Brain microvascular endothelial cell (primary cell): Measurements from ENCODE around the gene TMED8.
A peak's percentile ranks its signal among the peaks of the same experiment; 100 is the strongest.

Experiments used
- DNase-seq: peaks from one replicate; pipeline ENCODE4 v3.0.0-alpha.2; 2020
- H3K27ac ChIP-seq: fragments of 250-450 bp; sonication (Bioruptor Pico); 2 replicates; pipeline ENCODE4 v1.5.1; 2020; ENCODE audit warnings: mild to moderate bottlenecking, moderate library complexity
- H3K27me3 ChIP-seq: fragments of 250-450 bp; sonication (Bioruptor Pico); replicated peaks from 2 replicates; pipeline ENCODE4 v1.5.1; 2020; ENCODE audit warnings: mild to moderate bottlenecking
- H3K36me3 ChIP-seq: fragments of 250-450 bp; sonication (Bioruptor Pico); replicated peaks from 2 replicates; pipeline ENCODE4 v1.5.1; 2020; ENCODE audit warnings: mild to moderate bottlenecking
- H3K4me3 ChIP-seq: 2 replicates; pipeline ENCODE4 v1.5.1; 2011; ENCODE audit warnings: low read depth, mild to moderate bottlenecking, control low read depth, low read length, moderate library complexity
- CTCF ChIP-seq: IDR thresholded peaks from 2 replicates; pipeline ENCODE4 v1.5.1; 2011; ENCODE audit warnings: low read depth, mild to moderate bottlenecking, moderate library complexity, low read length, control low read depth, inconsistent platforms; ENCODE audit errors: missing control alignments
- in situ Hi-C: cut with HindIII; loops from 2 replicates; pipeline ENCODE4 v1.10.0; 2017; ENCODE audit warnings: low sequenced_read_pairs, low pct_ligation_motif_present

TMED8 gene, protein sequence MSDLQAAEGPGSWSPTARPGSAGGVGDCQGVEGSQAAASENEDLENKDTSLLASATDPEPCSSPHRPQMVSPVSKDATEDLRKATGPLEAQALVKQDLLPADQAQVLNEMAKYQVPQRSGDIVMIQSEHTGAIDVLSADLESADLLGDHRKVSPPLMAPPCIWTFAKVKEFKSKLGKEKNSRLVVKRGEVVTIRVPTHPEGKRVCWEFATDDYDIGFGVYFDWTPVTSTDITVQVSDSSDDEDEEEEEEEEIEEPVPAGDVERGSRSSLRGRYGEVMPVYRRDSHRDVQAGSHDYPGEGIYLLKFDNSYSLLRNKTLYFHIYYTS

DNA sequence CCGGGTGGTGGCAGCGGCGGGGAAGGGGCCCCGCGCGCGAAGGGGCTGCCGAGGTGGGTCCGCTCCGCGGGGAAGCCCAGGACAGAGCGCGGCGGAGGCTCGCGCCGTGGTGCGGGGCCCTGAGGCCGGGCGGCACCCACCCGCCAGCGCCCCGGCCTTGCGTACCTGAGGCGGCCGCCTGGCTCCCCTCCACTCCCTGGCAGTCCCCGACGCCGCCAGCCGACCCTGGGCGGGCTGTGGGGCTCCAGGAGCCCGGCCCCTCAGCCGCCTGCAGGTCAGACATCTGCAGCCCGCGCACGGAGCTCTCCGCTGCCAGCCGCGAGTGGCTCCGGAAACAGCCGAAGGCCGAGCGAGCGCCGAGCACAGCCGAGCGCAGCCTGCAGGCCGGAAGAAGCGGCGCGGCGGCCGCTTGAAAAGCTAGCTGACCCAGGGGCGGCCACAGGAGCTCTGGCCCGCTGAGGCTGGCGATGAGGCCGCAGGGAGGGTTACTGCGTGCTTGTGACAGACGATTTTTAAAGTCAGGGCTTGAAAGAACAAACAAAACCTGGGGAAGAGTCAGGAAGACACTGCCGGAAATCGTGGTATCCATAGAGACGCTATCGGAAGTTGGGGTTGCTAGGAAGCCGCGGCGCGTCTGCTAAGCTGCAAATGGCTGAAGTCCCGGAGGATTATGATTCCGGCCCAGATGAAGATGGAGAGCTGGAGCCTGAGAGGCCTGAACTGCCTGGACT, at the start of gene TMED8, which contains the start of gene SAMD15:
TMED8 (minus strand) TSS at position 324 of the 731 bp plus-strand sequence; CDS start at position 283, 41 bp downstream.
SAMD15 (plus strand) TSS at position 609 of the 731 bp plus-strand sequence; CDS start at position 649, 40 bp downstream.
- H3K4me3 ChIP-seq = peak within 1 kb of the TSS; percentile 89
- in situ Hi-C loops = no loop called here
- peak within 1 kb of the TSS; percentile 73 for H3K27ac ChIP-seq
- peak; percentile 82 for DNase-seq
- H3K36me3 ChIP-seq = no peaks in the 10 kb centered on the region
- H3K27me3 ChIP-seq = no peaks in the 10 kb centered on the region
- TF ChIP-seq CTCF = peak; percentile 6

DNA sequence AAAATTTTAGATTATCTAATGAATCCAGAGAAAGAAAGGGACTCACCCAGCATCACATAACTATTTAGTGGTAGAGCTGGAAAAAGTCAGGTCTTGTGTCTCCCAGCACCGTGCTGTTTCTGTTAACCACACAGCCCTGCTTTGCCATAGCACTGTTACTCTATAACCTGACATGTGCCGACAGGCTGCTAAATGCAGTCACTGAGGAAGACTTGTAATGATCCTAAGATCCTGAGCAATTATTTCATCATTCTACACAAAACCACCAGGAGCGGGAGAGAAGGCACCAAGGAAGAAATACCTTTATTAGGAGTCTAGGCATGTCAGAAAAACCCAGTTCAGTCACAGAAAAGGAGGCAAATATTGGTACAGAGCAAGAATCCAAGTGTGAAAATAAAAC, 49.5 kb upstream of the TMED8 start:
- Histone ChIP-seq H3K4me3 (no peak overlapping the region), H3K36me3 (peaks cover 57% of the 10 kb centered on the region), H3K27me3 (no peaks in the 10 kb centered on the region), H3K27ac (no peak overlapping the region)
- TF ChIP-seq CTCF = no peak
- DNase-seq = no peak
- in situ Hi-C loops = no loop called here

DNA sequence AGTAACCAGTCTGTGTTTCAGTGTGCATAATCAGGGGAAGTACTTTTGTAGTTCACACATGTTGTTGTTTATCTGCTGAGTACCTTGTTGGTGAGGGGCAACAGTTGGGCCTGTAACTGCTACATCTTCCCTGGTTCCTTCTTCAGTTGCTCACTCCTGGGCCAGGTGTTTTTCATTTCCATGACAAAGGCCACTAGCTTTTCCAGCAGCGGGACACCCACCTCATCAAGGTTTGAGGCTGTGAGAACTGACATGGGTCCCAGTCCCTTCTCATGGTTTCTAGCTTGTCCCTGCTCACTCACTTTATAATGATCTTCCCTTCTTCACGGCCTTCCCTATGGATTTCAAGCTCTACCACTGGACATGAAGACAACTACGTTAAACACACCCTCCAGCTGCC, 48.0 kb upstream of the TMED8 start:
- DNase-seq = no peak
- no peaks in the 10 kb centered on the region for H3K27me3 ChIP-seq
- in situ Hi-C loops = no loop called here
- peaks cover 52% of the 10 kb centered on the region for H3K36me3 ChIP-seq
- H3K27ac ChIP-seq = no peak overlapping the region
- H3K4me3 ChIP-seq = no peak overlapping the region
- TF ChIP-seq CTCF = no peak

- in situ Hi-C loops = no loop called here
- H3K27me3 ChIP-seq = no peaks in the 10 kb centered on the region
- H3K4me3 ChIP-seq = no peak within 1 kb of the TSS
- H3K27ac ChIP-seq = no peak within 1 kb of the TSS
- DNase-seq = no peak
- TF ChIP-seq CTCF = no peak
- H3K36me3 ChIP-seq = peaks cover 46% of the 10 kb centered on the region
Observed at GRCh38 chr14:77423423-77423822, 46.5 kb upstream of the TMED8 start, which contains the start of gene NOXRED1. TSS of gene NOXRED1 (minus strand) at chr14:77423523. CDS start at chr14:77422889, 634 bp downstream.

- no peak overlapping the region for H3K27ac ChIP-seq
- peaks cover 29% of the 10 kb centered on the region for H3K36me3 ChIP-seq
- no peak for TF ChIP-seq CTCF
- in situ Hi-C loops = no loop called here
- DNase-seq = no peak
- H3K27me3 ChIP-seq = no peaks in the 10 kb centered on the region
- H3K4me3 ChIP-seq = no peak overlapping the region
Observed at GRCh38 chr14:77421201-77421600, 44.3 kb upstream of the TMED8 start.
